NB4 (cell line): ENCODE results near the gene TSPAN31.

Experiments
- CTCF ChIP-seq: IDR thresholded peaks from one replicate; pipeline ENCODE4 v1.5.1; 2012; ENCODE audit warnings: low read depth, low read length
- POLR2A ChIP-seq: IDR thresholded peaks from 2 replicates; pipeline ENCODE4 v1.6.1; 2011; ENCODE audit warnings: mild to moderate bottlenecking; ENCODE audit not compliant: insufficient read length; ENCODE audit errors: extremely low read depth
- TF ChIP-seq, protein P1 (sequence below): IDR thresholded peaks from 2 replicates; pipeline ENCODE4 v1.6.1; 2011; ENCODE audit warnings: low read depth, low read length

GRCh38 chr12:57765698-57766463 is 21.0 kb downstream of the TSPAN31 start:
- TF ChIP-seq CTCF (no peak), POLR2A (no peak)
- TF ChIP-seq, protein P1, sequence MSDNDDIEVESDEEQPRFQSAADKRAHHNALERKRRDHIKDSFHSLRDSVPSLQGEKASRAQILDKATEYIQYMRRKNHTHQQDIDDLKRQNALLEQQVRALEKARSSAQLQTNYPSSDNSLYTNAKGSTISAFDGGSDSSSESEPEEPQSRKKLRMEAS = no peak
